GM12874 (cell line): ENCODE data around the gene BPI.

ENCODE experiments used
- CTCF ChIP-seq: IDR thresholded peaks from 2 replicates; pipeline ENCODE4 v1.5.1; 2011; ENCODE audit warnings: low read depth, mild to moderate bottlenecking, control low read depth, low read length, moderate library complexity; ENCODE audit not compliant: insufficient read depth

The BPI gene

GRCh38 chr20:38306379-38306778, 2.4 kb downstream of the BPI start:
- no peak for TF ChIP-seq CTCF

GRCh38 chr20:38307371-38308046, 3.6 kb downstream of the BPI start:
- no peak for TF ChIP-seq CTCF

- no peak for TF ChIP-seq CTCF
These were observed 4.1 kb downstream of the BPI start for GRCh38 chr20:38308047-38308438.

DNA sequence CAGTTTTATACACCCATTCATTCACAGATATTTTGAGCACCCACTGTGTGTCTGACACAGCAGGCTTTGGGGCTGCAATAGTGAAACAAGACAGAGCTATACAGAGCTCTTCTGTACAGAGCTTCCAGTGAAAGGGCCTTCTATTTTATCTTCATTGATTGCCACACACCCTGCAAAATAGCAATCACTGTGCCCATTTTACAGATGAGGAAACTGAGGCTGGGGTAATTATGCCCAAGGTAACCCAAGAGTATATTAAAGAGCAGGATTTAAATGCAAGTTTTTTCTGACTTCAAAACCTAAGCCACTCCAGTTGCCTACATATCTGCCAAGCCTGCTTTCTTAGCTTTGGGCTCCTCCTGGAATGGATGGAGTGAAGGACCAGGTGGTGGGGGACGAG, 4.5 kb downstream of the BPI start:
- no peak for TF ChIP-seq CTCF

DNA sequence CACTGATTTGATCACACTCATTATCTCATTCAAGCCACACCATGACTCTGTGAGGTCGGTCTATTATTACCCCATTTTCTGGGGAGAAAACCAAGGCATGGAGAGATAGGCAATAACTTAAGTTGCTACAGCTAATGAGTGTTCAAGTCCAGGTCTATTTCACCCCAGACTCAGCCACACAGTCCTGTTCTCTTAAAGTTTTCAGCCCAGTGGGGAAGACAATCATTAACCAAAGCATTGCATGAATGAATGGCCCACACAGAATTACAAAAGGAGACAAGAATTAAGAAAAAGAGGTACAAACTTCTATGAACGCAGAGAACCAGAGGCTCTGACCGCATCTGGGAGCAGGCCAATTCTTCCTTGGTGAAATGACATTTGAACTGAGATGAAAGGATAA, 7.1 kb downstream of the BPI start:
- no peak for TF ChIP-seq CTCF

GRCh38 chr20:38311491-38311890, 7.5 kb downstream of the BPI start:
- TF ChIP-seq CTCF, result no peak

- no peak for TF ChIP-seq CTCF
These were observed 9.7 kb downstream of the BPI start for GRCh38 chr20:38313676-38314075.
